ENCODE results near the gene GLP1R. TPM values are rescaled to one million over a fixed set of nuclear protein-coding genes. Genes with fewer than 3 reads are reported as not detected.
A peak's percentile ranks its signal among the peaks of the same experiment; 100 is the strongest.

GLP1R gene
- total and polyA plus RNA-seq, 2 of the 13 experiments (the other 11 are each of a cell fraction or from before 2014, with no cell fraction given) = not detected

- TF ChIP-seq, protein P1, sequence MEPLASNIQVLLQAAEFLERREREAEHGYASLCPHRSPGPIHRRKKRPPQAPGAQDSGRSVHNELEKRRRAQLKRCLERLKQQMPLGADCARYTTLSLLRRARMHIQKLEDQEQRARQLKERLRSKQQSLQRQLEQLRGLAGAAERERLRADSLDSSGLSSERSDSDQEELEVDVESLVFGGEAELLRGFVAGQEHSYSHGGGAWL (CRISPR knock-in tag; IDR thresholded peaks at IDR 0.05) = no peak
- TF ChIP-seq ESRRA (CRISPR knock-in tag; IDR thresholded peaks at IDR 0.05; ENCODE audit: low read depth) = no peak
- TF ChIP-seq HCFC1 (IDR thresholded peaks at IDR 0.05; ENCODE audit: low read depth, low read length) = no peak
- no peak for TF ChIP-seq ZNF839 (CRISPR knock-in tag; IDR thresholded peaks at IDR 0.05; ENCODE audit: borderline replicate concordance)
- no peak; the same call in 1 of the 2 replicates for TF ChIP-seq FOXK1 (CRISPR knock-in tag; IDR thresholded peaks at IDR 0.05; ENCODE audit: borderline replicate concordance, low read depth)
- TF ChIP-seq, protein P2, sequence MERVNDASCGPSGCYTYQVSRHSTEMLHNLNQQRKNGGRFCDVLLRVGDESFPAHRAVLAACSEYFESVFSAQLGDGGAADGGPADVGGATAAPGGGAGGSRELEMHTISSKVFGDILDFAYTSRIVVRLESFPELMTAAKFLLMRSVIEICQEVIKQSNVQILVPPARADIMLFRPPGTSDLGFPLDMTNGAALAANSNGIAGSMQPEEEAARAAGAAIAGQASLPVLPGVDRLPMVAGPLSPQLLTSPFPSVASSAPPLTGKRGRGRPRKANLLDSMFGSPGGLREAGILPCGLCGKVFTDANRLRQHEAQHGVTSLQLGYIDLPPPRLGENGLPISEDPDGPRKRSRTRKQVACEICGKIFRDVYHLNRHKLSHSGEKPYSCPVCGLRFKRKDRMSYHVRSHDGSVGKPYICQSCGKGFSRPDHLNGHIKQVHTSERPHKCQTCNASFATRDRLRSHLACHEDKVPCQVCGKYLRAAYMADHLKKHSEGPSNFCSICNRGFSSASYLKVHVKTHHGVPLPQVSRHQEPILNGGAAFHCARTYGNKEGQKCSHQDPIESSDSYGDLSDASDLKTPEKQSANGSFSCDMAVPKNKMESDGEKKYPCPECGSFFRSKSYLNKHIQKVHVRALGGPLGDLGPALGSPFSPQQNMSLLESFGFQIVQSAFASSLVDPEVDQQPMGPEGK (CRISPR knock-in tag; IDR thresholded peaks at IDR 0.05) = 0 out of 2 replicates have a peak, but pooled peaks have one; percentile 12
- TF ChIP-seq ZNF224 (CRISPR knock-in tag; IDR thresholded peaks at IDR 0.05) = no peak
- TF ChIP-seq, protein P3, sequence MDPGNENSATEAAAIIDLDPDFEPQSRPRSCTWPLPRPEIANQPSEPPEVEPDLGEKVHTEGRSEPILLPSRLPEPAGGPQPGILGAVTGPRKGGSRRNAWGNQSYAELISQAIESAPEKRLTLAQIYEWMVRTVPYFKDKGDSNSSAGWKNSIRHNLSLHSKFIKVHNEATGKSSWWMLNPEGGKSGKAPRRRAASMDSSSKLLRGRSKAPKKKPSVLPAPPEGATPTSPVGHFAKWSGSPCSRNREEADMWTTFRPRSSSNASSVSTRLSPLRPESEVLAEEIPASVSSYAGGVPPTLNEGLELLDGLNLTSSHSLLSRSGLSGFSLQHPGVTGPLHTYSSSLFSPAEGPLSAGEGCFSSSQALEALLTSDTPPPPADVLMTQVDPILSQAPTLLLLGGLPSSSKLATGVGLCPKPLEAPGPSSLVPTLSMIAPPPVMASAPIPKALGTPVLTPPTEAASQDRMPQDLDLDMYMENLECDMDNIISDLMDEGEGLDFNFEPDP (CRISPR knock-in tag; conservative IDR thresholded peaks at IDR 0.05) = no peak
- TF ChIP-seq TSC22D2 (CRISPR knock-in tag; IDR thresholded peaks at IDR 0.05; ENCODE audit: borderline replicate concordance) = 0 out of 2 replicates have a peak, but pooled peaks have one; percentile 69
- no peak for TF ChIP-seq GTF2F1 (IDR thresholded peaks at IDR 0.05; ENCODE audit: low read length)
- no peak for TF ChIP-seq RERE (CRISPR knock-in tag; IDR thresholded peaks at IDR 0.05; ENCODE audit: low read depth)
- TF ChIP-seq CBX1 (IDR thresholded peaks at IDR 0.05; ENCODE audit: low read depth) = no peak
- no peak for TF ChIP-seq TCF7 (IDR thresholded peaks at IDR 0.05; ENCODE audit: low read depth)
- peak; percentile 60 for TF ChIP-seq JARID2 (CRISPR knock-in tag; IDR thresholded peaks at IDR 0.05; ENCODE audit: insufficient replicate concordance)
- TF ChIP-seq ZNF503 (CRISPR knock-in tag; IDR thresholded peaks at IDR 0.05) = no peak
- TF ChIP-seq SOX6 (IDR thresholded peaks at IDR 0.05) = no peak
- TF ChIP-seq SOX6 (CRISPR knock-in tag; IDR thresholded peaks at IDR 0.05) = no peak
- TF ChIP-seq XRCC5 (optimal IDR thresholded peaks at IDR 0.05; ENCODE audit: low read length) = peak; percentile 37
- TF ChIP-seq ZBTB14 (CRISPR knock-in tag; IDR thresholded peaks at IDR 0.05) = no peak
Measured at GRCh38 chr6:39137245-39137644, 88.7 kb downstream of the GLP1R start (continued).
